IMR-90 (cell line): Measurements from ENCODE around the gene DUSP22. TPM values are rescaled to one million over a fixed set of nuclear protein-coding genes. Genes with fewer than 3 reads are reported as not detected.

Experiments used
- ATAC-seq: fragments of 200-7000 bp; cut with Tn5 transposase; 2 replicates; pipeline ENCODE4 v1.9.1; 2020; ENCODE audit warnings: low read depth, mild to moderate bottlenecking, moderate library complexity
- BruUV-seq: library from RNA; stranded (reverse); fragments of 400-500 nt; replicated peaks from 2 replicates; lab custom pipeline; 2021; lab: Mats Ljungman, UMichigan
- CTCF ChIA-PET: fragments of 300-600 bp; formaldehyde crosslinking; extraction: SDS; loops from one replicate; lab custom pipeline; 2021; ENCODE audit warnings: antibody characterized with exemption; lab: Yijun Ruan, JAX
- POLR2A ChIA-PET: fragments of 300-600 bp; sonication (Branson Sonifier 250); formaldehyde crosslinking; loops from one replicate; lab custom pipeline; 2022; ENCODE audit warnings: antibody characterized with exemption; ENCODE audit not compliant: unreplicated experiment; lab: Charles Lee
- DNase-seq: peaks from one replicate; pipeline ENCODE4 v3.0.0; 2013
- H2AFZ ChIP-seq: replicated peaks from 2 replicates; pipeline ENCODE3; 2013; ENCODE audit warnings: low read length, mild to moderate bottlenecking; ENCODE audit not compliant: poor library complexity
- H2AK5ac ChIP-seq: 2 replicates; pipeline ENCODE4 v1.6.1; 2013; ENCODE audit warnings: low read depth, low read length, inconsistent platforms
- H2AK9ac ChIP-seq: replicated peaks from 2 replicates; pipeline ENCODE3; 2013; ENCODE audit warnings: mild to moderate bottlenecking, low read depth, low read length, moderate library complexity; ENCODE audit not compliant: poor library complexity
- H2BK120ac ChIP-seq: 2 replicates; pipeline ENCODE4 v1.6.1; 2013; ENCODE audit warnings: low read depth, low read length, inconsistent platforms
- H2BK15ac ChIP-seq: 3 replicates; pipeline ENCODE4 v1.6.1; 2013; ENCODE audit warnings: low read depth, low read length, inconsistent platforms
- H2BK20ac ChIP-seq: 2 replicates; pipeline ENCODE4 v1.6.1; 2013; ENCODE audit warnings: low read depth, mild to moderate bottlenecking, inconsistent platforms, low read length, moderate library complexity
- H2BK5ac ChIP-seq: 2 replicates; pipeline ENCODE4 v1.6.1; 2013; ENCODE audit warnings: mild to moderate bottlenecking, low read depth, low read length, inconsistent platforms; ENCODE audit not compliant: poor library complexity, severe bottlenecking
- H3K14ac ChIP-seq: replicated peaks from 2 replicates; pipeline ENCODE4 v1.6.1; 2013; ENCODE audit warnings: low read depth, low read length, inconsistent platforms
- H3K18ac ChIP-seq: 2 replicates; pipeline ENCODE4 v1.6.1; 2013; ENCODE audit warnings: low read depth, low read length, control low read depth
- H3K23ac ChIP-seq: 2 replicates; pipeline ENCODE4 v1.6.1; 2013; ENCODE audit warnings: low read depth, low read length, inconsistent platforms
- H3K27ac ChIP-seq: 2 replicates; pipeline ENCODE4 v1.5.1; 2013; ENCODE audit warnings: mild to moderate bottlenecking, control low read depth, low read length; ENCODE audit not compliant: insufficient read depth
- H3K27me3 ChIP-seq: 2 replicates; pipeline ENCODE4 v1.6.1; 2013; ENCODE audit warnings: low read length; ENCODE audit not compliant: control insufficient read depth, insufficient read depth
- H3K36me3 ChIP-seq: 2 replicates; pipeline ENCODE4 v1.6.1; 2013; ENCODE audit warnings: low read length, mixed read lengths; ENCODE audit not compliant: control insufficient read depth, insufficient read depth
- H3K4ac ChIP-seq: 2 replicates; pipeline ENCODE4 v1.6.1; 2013; ENCODE audit warnings: low read depth, low read length, inconsistent platforms
- H3K4me1 ChIP-seq: 2 replicates; pipeline ENCODE4 v1.6.1; 2013; ENCODE audit warnings: low read length, mixed read lengths; ENCODE audit not compliant: control insufficient read depth, insufficient read depth
- H3K4me2 ChIP-seq: 2 replicates; pipeline ENCODE4 v1.6.1; 2013; ENCODE audit warnings: low read depth, mild to moderate bottlenecking, control low read depth, low read length, moderate library complexity
- H3K4me3 ChIP-seq: 2 replicates; pipeline ENCODE4 v1.5.1; 2013; ENCODE audit warnings: low read depth, mild to moderate bottlenecking, control low read depth, low read length, moderate library complexity; ENCODE audit not compliant: insufficient read depth
- H3K56ac ChIP-seq: 2 replicates; pipeline ENCODE4 v1.6.1; 2013; ENCODE audit warnings: low read length, inconsistent platforms; ENCODE audit not compliant: insufficient read depth; ENCODE audit errors: extremely low read depth
- H3K79me1 ChIP-seq, 2 experiments: 2 replicates each; pipeline ENCODE4 v1.6.1; 2013; ENCODE audit warnings: low read length in 2 of 2, inconsistent platforms in 1 of 2, low read depth in 1 of 2
- H3K9ac ChIP-seq: 2 replicates; pipeline ENCODE4 v1.6.1; 2013; ENCODE audit warnings: low read depth, low read length, control low read depth
- H3K9me1 ChIP-seq: 2 replicates; pipeline ENCODE4 v1.6.1; 2013; ENCODE audit warnings: low read length, inconsistent platforms; ENCODE audit not compliant: insufficient read depth
- H3K9me3 ChIP-seq: 2 replicates; pipeline ENCODE4 v1.6.1; 2013; ENCODE audit warnings: low read length; ENCODE audit not compliant: control insufficient read depth, insufficient read depth
- H4K20me1 ChIP-seq: 2 replicates; pipeline ENCODE4 v1.6.1; 2013; ENCODE audit warnings: low read length, inconsistent platforms; ENCODE audit not compliant: insufficient read depth
- H4K5ac ChIP-seq: 2 replicates; pipeline ENCODE4 v1.6.1; 2013; ENCODE audit warnings: mild to moderate bottlenecking, low read depth, low read length, control low read depth
- H4K8ac ChIP-seq, 2 experiments: 2 replicates each; pipeline ENCODE4 v1.6.1; 2013; ENCODE audit warnings: low read depth in 2 of 2, low read length in 2 of 2, control low read depth in 1 of 2, inconsistent platforms in 1 of 2
- H4K91ac ChIP-seq: 2 replicates; pipeline ENCODE4 v1.6.1; 2013; ENCODE audit warnings: low read depth, low read length, inconsistent platforms; ENCODE audit not compliant: insufficient read depth
- CTCF ChIP-seq: conservative IDR thresholded peaks from 2 replicates; pipeline ENCODE4 v1.5.1; 2012; ENCODE audit warnings: mild to moderate bottlenecking, low read depth, low read length, improper control_type of control experiment
- ELK1 ChIP-seq: fragments of 150-350 bp; IDR thresholded peaks from 2 replicates; pipeline ENCODE4 v1.6.1; 2016; ENCODE audit warnings: low read depth, mild to moderate bottlenecking, low read length, moderate library complexity, borderline replicate concordance
- WGBS, 2 experiments: methylation state at CpG; one replicate each; pipeline versions ENCODE4 v1.1.5 to v1.1.7; 2013; ENCODE audit warnings: missing lambda C conversion rate in 2 of 2; ENCODE audit not compliant: insufficient read length in 1 of 2; ENCODE audit errors: extremely low coverage in 2 of 2; 5-methylcytosine and 5-hydroxymethylcytosine counted together
- dilution Hi-C: fragments of 300-500 bp; cut with HindIII; formaldehyde crosslinking; loops from one replicate; pipeline ENCODE4 v1.14.3; 2018; ENCODE audit warnings: low sequenced_read_pairs; ENCODE audit not compliant: unreplicated experiment
- in situ Hi-C: fragments of 300-500 bp; cut with MboI; formaldehyde crosslinking; loops from 3 replicates; pipeline ENCODE4 v1.14.3; 2019; ENCODE audit warnings: low sequenced_read_pairs, inconsistent platforms, mixed read lengths
- intact Hi-C: fragments of 100-400 bp; cut with micrococcal nuclease; formaldehyde crosslinking; loops from 2 replicates; pipeline ENCODE4 v1.10.0; 2022
- polyA plus RNA-seq, 3 experiments: library from polyadenylated mRNA; depleted of rRNA; stranded (reverse); fragments of >200 nt; gene quantifications; 2 replicates each; pipeline ENCODE4 v1.2.3, GENCODE V29; 2012; ENCODE audit warnings: low replicate concordance in 1 of 3
- total RNA-seq: library from RNA; depleted of rRNA; stranded (reverse); fragments of >200 nt; gene quantifications from 2 replicates; pipeline ENCODE4 v1.2.3, GENCODE V29; 2012

The DUSP22 gene
- total and polyA plus RNA-seq, 2 of the 4 experiments (the other 2 are of a cell fraction) = 7.1 to 8.2 TPM

GRCh38 chr6:358432-358831, 66.1 kb downstream of the DUSP22 start:
- H3K9me3 ChIP-seq = peaks cover 16% of the 10 kb centered on the region; the same call in 1 of the 2 replicates
- no peak overlapping the region for H3K27ac ChIP-seq
- peak overlapping the region; percentile 9 for H2AFZ ChIP-seq
- H3K14ac ChIP-seq = no peak overlapping the region
- H3K4me3 ChIP-seq = no peak overlapping the region
- ChIA-PET CTCF (no interaction called here), POLR2A (no interaction called here)
- H3K9ac ChIP-seq = no peak overlapping the region
- H4K20me1 ChIP-seq = no peaks in the 10 kb centered on the region
- no peak overlapping the region for H4K8ac ChIP-seq
- dilution Hi-C loops (no loop called here), in situ Hi-C loops (no loop called here), intact Hi-C loops (no loop called here)
- H3K4me2 ChIP-seq = no peak overlapping the region
- WGBS, 2 experiments = 74% methylated on average over 4 of the region's 4 CpGs; no CpG with 5 or more reads in 1 of the 2 experiments
- H2BK20ac ChIP-seq = no peak overlapping the region
- no peaks in the 10 kb centered on the region for H3K4me1 ChIP-seq
- H2AK9ac ChIP-seq = no peak overlapping the region
- H4K91ac ChIP-seq = no peak overlapping the region
- no peak overlapping the region for H2AK5ac ChIP-seq
- H2BK15ac ChIP-seq = no peak overlapping the region
- no peak overlapping the region for H3K4ac ChIP-seq
- DNase-seq = no peak
- no peaks in the 10 kb centered on the region for H3K9me1 ChIP-seq
- no peaks in the 10 kb centered on the region for H3K27me3 ChIP-seq
- H3K79me1 ChIP-seq = no peaks in the 10 kb centered on the region
- TF ChIP-seq ELK1 = no peak
- no peak for TF ChIP-seq CTCF
- no peak overlapping the region for H2BK5ac ChIP-seq
- BruUV-seq = no TSS peak
- H4K5ac ChIP-seq = no peak overlapping the region
- no peak overlapping the region for H2BK120ac ChIP-seq
- no peak overlapping the region for H3K56ac ChIP-seq
- H3K23ac ChIP-seq = no peak overlapping the region
- H3K18ac ChIP-seq = no peak overlapping the region
- H3K36me3 ChIP-seq = no peaks in the 10 kb centered on the region
- ATAC-seq = no peak
